ENCODE data around the gene CHCHD4.
"Not testable (repeated sequence)": the region's sequence is repeated elsewhere in the genome, so short reads cannot be mapped to it uniquely, and the experiment has no call there.

The CHCHD4 gene

DNA sequence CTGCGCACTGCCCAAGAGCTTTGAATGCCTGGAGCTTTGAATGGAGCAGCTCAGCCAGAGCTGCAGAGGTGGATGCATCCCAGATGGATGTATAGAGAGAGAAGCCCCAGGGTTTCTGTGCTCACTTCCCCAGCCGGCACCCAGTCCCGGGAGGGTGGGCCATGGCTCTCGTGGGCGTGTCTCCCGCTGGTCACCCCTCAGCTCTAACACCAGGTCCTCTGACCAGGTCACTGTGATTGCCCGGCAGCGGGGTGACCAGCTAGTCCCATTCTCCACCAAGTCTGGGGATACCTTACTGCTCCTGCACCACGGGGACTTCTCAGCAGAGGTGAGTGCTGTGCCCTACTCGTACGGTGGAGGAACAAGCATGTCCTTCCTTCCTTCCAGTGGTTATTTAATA is 10.9 kb upstream of the CHCHD4 start:
- no peak for DNase-seq (ENCODE audit: low read depth, low spot score)

DNA sequence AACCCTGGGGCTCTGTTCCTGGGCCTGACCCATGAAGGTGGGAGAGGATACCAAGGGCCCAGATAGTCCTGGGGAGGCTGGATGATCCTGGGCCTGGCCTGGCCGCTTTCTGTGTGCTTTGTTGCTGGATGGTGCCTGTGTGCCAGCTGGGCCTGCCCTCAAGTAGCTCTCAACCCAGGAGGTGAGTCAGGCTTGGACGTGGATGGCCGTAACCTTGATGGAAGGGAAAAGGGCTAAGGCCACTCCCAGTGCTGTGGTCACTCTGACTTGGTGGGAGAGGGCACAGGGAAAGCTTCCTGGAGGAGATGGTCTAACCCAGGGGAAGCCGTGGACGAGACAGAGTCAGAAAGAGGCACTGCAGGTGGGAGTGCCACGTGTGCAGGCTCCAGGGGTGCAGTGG is 9.6 kb upstream of the CHCHD4 start:
- no peak for DNase-seq (ENCODE audit: low read depth, low spot score)

DNA sequence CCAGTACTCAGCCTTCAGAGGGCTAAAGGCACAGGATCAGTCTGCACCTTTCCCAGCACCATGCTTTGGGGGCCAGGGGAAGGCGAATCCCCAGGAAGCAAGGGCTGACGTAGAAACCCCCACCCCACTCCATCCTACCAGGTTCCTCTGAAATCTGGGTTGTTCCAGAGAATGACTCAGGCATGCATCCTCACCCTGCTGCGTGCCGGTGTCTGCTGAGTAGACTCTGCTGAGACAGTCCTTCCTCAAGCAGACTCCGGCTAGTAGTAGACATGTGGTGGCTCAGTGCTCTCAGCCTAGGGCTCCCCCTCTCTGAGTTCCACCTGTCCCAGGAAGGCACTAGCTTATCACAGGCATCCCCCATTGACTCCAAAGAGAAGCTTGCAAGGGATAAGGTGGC is 9.2 kb upstream of the CHCHD4 start:
- no peak for DNase-seq (ENCODE audit: low read depth, low spot score)

DNA sequence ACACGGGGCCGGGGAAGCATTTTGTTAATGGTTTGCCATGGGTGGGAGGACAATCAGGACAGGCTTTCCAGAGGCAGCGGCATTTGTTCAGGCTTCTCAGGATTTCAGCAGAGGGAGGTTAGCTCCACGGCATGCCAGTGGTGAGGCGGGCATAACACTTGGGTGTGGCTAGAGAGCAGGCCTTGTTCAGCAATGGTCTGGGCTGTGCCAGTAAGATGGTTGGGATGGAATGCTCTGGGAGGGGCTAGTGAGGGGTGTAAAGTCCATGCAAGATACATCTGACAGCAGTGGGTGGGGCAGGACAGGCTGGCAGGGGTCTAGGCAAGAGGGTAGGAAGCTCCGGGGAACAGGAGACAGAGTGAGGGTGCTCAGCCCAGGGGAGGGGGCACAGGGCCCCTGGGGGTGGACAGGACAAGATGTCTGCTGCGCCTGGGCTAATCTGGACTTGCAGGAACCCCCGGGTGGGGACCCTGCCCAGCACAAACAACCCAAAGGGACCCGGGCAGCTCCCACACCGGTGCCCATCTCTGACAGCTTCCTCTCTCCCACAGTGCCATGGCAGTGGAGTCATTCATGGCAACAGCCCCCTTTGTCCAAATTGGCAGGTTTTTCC is 8.6 kb upstream of the CHCHD4 start:
- no peak for DNase-seq (ENCODE audit: low read depth, low spot score)

DNA sequence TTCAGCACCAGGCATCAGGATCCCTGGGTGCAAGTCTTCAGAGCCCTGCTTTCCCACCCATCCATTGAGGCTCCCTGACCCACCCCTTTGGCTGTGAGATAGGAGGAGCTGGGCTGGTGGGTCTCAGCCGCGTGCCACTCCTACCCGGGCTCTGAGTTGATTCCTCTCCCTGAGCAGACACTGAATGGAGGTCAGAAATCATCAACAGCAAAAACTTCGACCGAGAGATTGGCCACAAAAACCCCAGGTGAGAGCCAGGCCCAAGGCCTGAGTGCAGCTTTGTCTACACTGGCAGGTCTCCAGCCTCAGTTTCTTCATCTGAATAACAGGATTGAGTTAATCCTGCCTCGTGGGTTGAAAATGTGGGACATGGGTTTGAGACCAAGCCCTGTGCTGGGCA is 8.0 kb upstream of the CHCHD4 start:
- DNase-seq (ENCODE audit: low read depth, low spot score), result no peak

DNA sequence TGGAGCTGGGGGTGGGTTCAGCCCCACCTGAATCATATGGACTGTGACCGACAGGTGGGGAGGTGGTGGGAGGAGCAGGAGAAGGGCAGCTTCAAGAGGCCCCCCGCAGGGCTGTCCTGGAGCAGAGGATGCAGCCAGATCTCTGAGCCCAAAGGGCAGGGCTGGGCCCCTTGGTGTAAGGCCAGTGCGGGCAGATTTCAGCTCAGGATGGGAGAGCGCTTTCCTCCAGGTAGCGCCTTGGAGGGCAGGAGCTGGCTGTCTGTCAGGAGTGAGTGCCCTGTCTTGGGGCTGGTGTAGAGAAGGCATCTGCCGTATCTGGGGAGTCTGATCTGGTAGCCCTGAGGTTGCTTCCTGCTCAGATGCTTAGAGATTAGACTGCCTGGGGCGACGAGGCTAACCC is 7.5 kb upstream of the CHCHD4 start:
- DNase-seq (ENCODE audit: low read depth, low spot score), result no peak

DNA sequence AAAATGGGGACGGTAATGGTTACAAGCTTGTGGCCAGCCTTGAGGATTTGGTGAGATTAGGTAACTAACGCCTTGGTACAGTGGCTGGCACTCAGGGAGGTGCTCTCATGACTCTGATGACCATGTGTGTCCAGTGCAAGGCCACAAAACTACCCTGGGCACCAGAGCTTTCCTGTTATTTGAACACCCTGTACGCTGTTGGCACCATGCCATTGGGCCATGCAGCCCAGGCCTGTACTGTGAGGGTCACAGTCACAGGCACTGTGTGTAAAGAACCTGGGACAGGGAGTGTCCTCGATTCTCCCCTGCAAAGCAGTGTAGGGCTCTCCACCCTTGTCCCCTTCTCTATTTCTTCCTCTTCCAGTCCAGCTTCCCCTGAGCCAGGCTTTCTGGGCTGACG is 6.5 kb upstream of the CHCHD4 start:
- no peak for DNase-seq (ENCODE audit: low read depth, low spot score)

DNA sequence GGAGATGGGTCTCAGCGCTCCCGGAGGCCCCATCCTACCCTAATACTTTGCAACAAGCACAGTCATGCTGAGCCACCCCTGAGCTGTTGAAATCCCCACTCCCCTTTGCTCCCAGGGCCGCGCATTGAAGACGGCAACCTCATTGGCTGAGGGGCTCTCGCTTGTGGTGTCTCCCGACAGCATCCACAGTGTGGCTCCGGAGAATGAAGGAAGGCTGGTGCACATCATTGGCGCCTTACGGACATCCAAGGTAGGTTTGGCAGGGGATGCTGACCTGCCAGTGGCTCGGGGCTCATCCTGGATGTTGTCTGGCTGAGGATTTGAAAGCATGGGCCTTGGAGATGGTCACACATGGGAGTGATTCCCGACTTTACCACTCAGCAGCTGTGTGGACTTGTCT is 6.0 kb upstream of the CHCHD4 start:
- DNase-seq (ENCODE audit: low read depth, low spot score), result no peak

DNA sequence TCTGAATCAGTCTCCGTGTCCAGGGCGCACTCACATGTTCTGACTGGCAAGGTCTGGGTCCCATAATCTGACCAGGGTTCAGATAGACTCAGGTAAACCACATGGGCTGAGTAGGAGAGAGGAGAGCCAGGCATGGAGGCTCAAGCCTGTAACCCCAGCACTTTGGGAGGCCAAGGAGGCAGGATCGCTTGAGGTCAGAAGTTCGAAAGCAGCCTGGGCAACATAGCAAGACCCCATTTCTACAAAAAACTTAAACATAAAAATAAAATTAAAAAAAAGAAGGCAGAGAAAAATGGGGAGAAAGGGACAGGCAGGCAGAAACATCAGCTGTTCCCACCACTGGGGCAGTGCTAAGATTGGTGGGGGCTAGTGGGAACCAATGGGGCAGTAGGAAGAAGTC is 5.6 kb upstream of the CHCHD4 start:
- no peak for DNase-seq (ENCODE audit: low read depth, low spot score)

DNA sequence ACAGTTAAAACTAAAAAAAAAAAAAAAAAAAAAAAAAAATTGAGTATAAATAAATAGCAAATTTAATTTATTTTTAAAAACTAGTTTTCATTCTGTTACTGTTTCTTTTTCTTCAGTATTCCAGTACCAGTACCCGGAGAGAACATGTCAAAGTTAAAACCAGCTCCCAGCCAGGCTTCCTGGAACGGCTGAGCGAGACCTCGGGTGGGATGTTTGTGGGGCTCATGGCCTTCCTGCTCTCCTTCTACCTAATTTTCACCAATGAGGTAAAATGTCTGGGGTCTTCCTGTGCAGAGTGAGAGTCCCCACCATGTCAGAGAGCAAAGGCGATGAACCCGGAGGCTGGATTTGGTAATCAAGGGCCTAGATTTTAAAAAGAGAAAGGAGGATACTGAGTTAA is 4.6 kb upstream of the CHCHD4 start:
- no peak for DNase-seq (ENCODE audit: low read depth, low spot score)

DNA sequence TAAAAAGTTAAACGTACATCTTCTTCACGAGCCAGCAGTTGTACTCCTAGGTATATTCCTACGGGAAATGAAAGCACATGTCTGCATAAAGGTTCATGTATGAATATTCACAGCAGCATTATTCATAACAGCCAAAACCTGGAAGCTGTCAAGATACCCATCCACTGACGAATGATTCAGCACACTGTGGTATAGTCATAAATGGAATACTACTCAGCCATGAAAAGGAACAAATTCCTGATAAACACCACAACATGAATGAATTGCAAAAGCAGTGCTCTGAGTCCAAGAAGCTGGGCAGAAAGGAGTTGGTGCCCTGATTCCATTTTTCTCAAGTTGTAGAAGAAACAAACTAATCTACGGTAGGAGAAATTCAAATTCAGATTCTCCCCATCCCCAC is 4.1 kb upstream of the CHCHD4 start:
- no peak for DNase-seq (ENCODE audit: low read depth, low spot score)

DNA sequence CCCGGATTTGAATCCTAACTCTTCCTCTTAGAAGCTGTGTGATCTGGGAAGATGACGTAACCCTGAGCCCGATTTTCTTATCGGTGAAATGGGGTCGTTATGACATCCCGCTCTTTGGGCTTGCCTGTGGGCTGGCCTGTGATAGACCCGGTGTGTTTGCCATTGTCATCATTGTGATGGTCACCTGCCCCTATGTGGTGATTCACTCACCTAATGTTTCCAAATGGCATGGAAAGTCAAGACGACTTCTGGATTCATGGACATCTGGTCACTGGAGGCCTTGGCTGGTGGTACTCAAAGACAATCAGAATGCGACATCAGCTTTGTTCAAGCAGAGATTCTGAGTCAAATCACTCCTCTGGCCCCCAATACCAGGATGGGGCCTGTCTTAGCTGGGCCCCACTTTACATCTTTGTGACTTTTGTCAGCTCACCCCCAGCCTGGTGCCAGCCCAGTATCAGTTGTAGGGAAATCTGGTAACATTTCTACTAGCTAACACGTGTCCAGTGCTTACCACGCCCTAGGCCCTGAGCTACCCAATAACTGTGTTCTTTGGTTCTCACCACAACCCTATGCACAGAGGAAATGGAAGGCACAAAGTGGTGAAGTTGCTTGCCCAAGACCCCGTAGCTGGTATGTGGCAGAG is 3.0 kb upstream of the CHCHD4 start:
- no peak for DNase-seq (ENCODE audit: low read depth, low spot score)

DNA sequence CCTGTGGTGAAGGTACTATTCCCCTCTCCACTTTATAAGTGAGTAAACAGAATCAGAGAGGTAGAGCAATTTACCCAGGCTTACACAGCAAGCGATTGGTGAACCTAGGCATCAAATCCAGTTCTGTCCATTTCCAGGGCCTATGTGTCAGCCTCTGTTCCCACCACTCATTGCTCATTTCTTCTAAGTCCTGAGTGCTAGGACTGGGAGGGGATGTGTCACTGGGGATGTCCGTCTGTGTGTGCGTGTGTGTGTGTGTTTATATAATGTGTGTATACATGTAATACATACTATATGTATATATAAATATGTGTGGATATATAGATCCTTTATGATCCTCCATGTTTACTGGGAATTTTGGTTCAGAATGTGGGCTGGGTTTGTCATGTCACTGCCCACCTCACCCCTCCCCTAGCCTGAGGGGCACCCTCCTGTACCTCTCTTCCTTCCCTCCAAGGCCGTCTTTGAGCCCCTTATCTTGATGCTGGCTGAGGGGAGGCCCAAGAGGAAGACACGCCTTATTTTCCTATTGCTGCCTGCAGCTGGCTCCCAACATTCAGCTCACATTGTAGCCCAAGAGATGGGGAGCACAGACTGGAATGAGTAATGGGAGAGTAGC is 2.3 kb upstream of the CHCHD4 start:
- DNase-seq (ENCODE audit: low read depth, low spot score), result no peak

DNA sequence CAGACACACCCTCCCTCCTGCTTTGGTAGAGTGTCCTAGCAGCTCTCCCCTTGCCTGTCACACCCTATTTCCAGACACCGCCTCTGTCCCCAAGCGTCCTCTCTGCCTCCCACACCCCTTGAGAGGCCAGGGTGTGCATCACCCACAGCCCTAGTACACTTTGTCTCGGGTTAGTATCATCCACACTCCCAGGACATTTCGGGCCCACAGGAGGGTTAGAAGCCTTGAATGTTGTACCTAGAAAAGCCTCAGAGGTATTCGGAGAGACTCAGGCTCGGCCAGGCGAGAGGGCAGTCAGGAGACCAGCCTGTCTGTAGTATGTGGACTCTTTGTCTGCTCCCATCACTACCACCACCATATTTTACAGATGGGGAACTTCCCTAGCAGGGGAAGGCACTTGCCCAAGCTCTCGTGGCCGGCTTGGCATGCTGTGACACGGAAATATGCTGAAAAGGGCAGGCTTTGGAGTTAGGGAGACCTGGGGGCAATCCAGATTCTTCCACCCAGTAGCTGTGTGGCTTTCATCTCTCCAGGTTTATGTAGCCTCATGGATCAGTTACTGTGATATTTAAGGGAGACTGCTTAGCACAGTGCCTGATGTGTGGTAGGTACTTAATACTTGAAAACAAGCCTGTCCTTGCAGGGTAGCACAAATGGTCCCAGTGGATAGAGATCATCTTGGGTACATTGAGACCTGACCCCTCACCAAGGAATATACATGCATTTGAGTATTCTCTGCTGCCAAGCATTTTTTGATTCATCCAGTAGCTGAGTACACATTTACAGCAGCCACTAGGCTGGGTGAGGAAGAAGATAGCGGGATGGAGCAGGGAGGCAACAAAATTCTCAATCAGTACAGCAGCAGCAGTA is 1.6 kb upstream of the CHCHD4 start:
- no peak for DNase-seq (ENCODE audit: low read depth, low spot score)

DNA sequence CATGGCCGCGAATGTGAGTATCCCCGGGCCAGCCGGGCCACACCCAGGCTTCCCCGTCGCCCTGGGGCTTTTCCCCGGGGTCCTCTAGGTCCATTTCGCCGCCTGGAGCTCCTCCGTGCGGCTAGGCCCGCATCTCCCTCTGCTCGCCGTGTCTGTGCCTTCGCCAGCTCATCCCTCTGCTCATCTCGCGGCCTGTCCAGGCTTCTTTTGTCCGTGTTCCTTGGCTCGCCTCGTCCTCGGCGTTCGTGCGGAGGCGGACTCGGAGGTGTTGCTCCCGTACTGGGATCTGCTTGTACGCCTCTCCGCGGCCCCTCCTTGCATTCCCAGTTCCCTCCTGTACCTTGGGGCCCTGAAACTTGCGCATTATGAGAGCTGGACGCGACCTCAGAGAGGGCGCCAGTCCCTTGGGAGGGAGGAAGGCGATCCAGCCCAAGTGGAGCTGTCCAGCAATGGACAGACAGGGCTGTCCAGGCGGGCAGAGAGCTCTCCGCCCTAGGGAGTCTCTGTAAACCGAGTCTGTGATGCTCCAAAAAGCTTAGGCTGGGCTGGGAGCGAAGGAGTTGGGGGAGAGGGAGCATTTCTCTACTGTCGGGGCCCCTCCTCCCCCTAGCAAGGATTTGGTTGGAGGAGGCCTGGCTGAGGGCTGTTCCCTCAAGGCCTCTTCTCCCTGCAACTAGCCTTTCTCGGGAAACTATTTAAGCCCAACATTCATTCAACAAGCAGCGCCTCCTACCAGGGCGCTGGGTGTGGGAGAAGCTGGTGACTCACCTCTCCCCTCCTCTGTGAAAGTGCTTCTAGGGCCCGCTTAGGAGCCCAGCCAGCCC is 735 bp upstream of the CHCHD4 start:
- DNase-seq (ENCODE audit: low read depth, low spot score), result no peak

DNA sequence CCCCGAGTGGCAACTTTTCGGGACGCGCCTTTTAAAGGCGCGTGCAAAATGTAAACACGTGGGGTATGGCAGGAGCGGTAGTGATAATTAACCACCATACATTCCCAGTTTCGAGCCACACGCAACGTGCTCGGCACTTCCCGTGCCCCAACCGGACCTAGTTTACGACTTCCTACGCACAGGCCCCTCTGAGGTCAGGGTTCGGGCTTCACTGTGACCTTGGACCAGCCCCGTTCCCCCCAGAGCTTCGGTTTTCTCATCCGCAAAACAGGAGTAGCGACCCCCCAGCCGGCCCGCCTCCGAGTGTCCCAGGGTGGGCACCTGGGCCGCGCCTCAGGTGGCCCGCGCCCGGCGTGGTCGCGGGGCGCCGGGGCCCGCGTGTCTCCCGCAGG is 451 bp downstream of the CHCHD4 start:
- DNase-seq (ENCODE audit: low read depth, low spot score), result peak; percentile 45

DNA sequence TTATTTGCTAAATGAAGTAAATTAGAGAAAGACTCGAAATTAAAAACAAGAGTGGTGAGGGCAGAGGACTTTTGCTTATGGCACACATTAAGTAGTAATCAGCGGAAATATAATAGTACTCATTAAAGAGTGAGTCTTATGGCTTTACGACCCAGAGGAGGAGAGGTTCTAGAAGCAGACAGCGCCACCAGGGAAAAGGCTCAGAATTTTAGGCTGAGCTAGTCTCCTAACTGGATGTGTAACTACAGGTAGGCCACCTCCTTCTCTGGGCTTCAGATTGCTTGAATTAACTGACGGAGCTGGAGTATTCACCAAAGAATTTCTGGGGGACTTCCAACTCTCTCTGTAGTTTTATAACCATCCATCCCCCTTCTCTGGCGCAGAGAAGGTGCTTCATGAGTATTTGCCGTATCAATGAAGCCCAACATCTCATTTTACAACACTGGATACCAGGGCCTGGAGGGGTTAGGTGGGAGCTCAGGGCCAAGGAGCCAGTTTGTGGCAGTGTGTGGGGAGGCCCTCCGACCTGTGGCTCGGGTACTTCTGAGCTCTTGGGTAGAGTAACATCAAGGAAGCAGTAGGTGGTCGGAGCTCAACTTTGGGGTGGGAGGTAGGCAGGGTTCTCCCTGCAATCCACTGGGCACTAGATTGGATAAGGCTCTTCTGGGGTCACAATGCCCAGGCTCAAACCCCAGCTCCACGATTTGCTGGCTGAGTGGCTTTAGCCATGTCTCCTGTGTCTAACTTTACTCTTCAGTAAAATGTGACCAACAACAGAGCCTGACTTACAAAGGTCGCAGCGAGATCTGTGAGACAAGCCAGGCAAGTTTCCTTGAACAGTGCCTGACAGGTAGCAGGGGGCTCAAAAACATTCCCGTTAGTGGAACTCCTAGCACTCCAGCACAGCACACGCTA is 1.1 kb downstream of the CHCHD4 start:
- DNase-seq (ENCODE audit: low read depth, low spot score), result no peak

DNA sequence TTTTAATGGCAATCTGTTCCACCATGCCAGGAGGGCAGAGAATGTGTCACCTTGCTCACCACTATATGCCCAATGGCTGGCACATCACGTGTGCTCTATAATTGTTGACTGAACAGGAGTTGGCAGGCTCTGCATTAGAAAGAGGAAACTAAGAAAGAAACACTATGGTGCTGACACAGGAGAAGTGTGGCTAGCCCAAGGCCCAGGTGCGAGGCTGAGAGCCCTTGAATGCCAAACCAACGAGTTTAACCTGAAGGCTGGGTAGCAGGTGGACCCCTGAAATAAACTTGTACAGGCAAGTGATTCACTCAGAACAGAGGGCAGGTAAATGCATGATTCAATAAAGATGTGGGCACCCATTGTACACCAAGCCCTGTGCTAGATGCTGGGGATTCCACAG is 2.4 kb downstream of the CHCHD4 start:
- DNase-seq (ENCODE audit: low read depth, low spot score), result no peak

DNA sequence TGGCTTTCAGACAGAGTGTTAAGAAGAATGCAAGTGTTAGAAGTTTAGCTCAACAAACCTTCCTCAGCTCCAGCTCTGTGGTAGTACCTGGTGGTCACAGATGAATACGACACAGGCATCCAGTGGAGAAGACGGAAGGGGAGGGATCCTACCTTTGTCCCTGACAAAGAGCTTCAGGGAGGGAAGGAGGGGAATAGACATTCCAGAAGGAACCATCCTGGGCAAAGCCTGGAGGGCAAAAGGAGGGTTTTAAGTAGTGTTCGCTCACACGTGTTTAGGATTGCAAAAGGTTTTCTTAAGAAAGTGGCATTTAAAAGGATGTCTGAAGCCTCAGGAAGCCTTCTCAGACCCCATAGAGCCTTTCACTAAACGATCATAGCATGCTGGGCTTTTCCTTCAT is 2.8 kb downstream of the CHCHD4 start:
- DNase-seq (ENCODE audit: low read depth, low spot score), result no peak

DNA sequence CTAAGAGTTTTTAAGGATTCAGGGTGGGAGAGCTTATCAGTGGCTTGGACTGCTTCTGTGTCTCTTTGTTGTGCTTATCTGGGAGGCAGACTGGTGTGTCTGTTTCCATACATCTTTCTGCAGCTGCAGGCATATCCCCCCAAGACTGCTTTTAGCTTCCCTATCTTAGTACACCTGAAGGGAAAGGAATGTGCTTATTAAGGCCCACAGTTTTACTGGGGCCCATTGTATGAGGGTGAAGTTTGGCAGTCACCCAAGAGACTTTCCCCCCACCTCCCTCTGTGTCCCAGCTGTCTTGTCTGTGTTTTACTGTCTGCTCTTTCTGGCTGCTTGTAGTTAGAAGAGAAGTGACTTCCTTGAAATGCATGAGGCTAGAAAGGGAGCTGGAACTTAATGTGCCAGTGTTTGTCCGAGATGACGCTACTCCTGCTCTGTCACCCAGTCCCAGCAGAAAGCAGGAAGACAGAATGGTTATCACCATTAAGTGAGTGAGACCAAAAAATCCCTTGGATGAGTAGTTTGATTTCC is 3.7 kb downstream of the CHCHD4 start:
- not testable (repeated sequence) for DNase-seq (ENCODE audit: low read depth, low spot score)
